Lower leg skin (tissue), 3 donors: ENCODE measurements around the gene ANK3.

Experiments used
- CTCF ChIP-seq, 3 donors: fragments of 450-650 bp; IDR thresholded peaks; one replicate each; pipeline ENCODE4 v1.5.1; 2016; ENCODE audit warnings: antibody characterized with exemption in 3 of 3, mild to moderate bottlenecking in 3 of 3, moderate library complexity in 2 of 3
- POLR2A ChIP-seq, 2 donors: fragments of 450-650 bp; IDR thresholded peaks; one replicate each; pipeline ENCODE4 v1.6.1; 2016 to 2017; ENCODE audit warnings: antibody characterized with exemption in 2 of 2, mild to moderate bottlenecking in 1 of 2, moderate library complexity in 1 of 2

GRCh38 chr10:60099998-60100747 lies 289.5 kb downstream of the ANK3 start:
- no peak for TF ChIP-seq CTCF (IDR thresholded peaks at IDR 0.05)
- no peak for TF ChIP-seq POLR2A (IDR thresholded peaks at IDR 0.05)
